A549 (cell line): ENCODE data around the gene SLC9A9. TPM values are rescaled to one million over a fixed set of nuclear protein-coding genes. Genes with fewer than 3 reads are reported as not detected.

Experiments
- ATAC-seq, 2 experiments: fragments of 200-7000 bp in 1 of 2; fragments of >200 bp in 1 of 2; cut with Nextera tagmentation in 1 of 2; cut with Tn5 transposase in 1 of 2; 3 replicates each; pipeline versions ENCODE4 v1.8.0 to v1.9.1; 2018 to 2020; ENCODE audit warnings: mild to moderate bottlenecking in 1 of 2, moderate library complexity in 1 of 2
- CTCF ChIA-PET: fragments of 300-600 bp; sonication (Branson Sonifier 250); formaldehyde crosslinking; extraction: SDS; loops from one replicate; lab custom pipeline; 2021; ENCODE audit warnings: antibody characterized with exemption, inconsistent platforms; lab: Yijun Ruan, JAX
- POLR2A ChIA-PET: fragments of 350-600 bp; formaldehyde crosslinking; extraction: SDS; loops from one replicate; lab custom pipeline; 2021; ENCODE audit warnings: antibody characterized with exemption, inconsistent platforms; lab: Yijun Ruan, JAX
- DNase-seq, 2 experiments: peaks; one replicate each; pipeline versions ENCODE4 v3.0.0 to v3.0.0-alpha.2; 2011 to 2016; ENCODE audit warnings: low read depth in 1 of 2, low spot score in 1 of 2
- FAIRE-seq: peaks from 2 replicates; lab custom pipeline; 2011; peaks lifted over from hg19 to GRCh38; lab: Jason Lieb, UNC
- H3K27ac ChIP-seq, 2 experiments: fragments of >200 bp; sonication (Bioruptor Twin); formaldehyde crosslinking; 3 replicates each; pipeline ENCODE4 v1.5.1; 2016 to 2017
- H3K4me1 ChIP-seq: fragments of >200 bp; sonication (Bioruptor Twin); formaldehyde crosslinking; 3 replicates; pipeline ENCODE4 v1.6.1; 2016
- H3K4me2 ChIP-seq: fragments of >200 bp; sonication (Bioruptor Twin); formaldehyde crosslinking; 3 replicates; pipeline ENCODE4 v1.6.1; 2016
- H3K4me3 ChIP-seq: fragments of >200 bp; sonication (Bioruptor Twin); formaldehyde crosslinking; 3 replicates; pipeline ENCODE4 v1.5.1; 2016
- H3K9me3 ChIP-seq: fragments of >200 bp; sonication (Bioruptor Twin); formaldehyde crosslinking; 3 replicates; pipeline ENCODE4 v1.6.1; 2016
- ATOH8 ChIP-seq: fragments of 250-450 bp; sonication (Bioruptor Pico); IDR thresholded peaks from 2 replicates; pipeline ENCODE4 v1.5.0; 2020; ENCODE audit warnings: low read depth, mild to moderate bottlenecking, moderate library complexity
- CBX8 ChIP-seq: fragments of 200-600 bp; sonication (generic); IDR thresholded peaks from 2 replicates; pipeline ENCODE4 v1.6.1; 2016
- CHD2 ChIP-seq: fragments of 150-350 bp; IDR thresholded peaks from 2 replicates; pipeline ENCODE4 v1.6.1; 2014; ENCODE audit warnings: low read length; ENCODE audit not compliant: partially characterized antibody
- CHD4 ChIP-seq: fragments of 200-600 bp; sonication (generic); IDR thresholded peaks from 2 replicates; pipeline ENCODE4 v1.6.1; 2016; ENCODE audit warnings: antibody characterized with exemption, mild to moderate bottlenecking, borderline replicate concordance
- EHF ChIP-seq: fragments of 250-450 bp; sonication (Bioruptor Pico); IDR thresholded peaks from 2 replicates; pipeline ENCODE4 v1.5.0; 2020; ENCODE audit warnings: mild to moderate bottlenecking
- EP300 ChIP-seq, 2 experiments: fragments of >200 bp; sonication (Bioruptor Twin); formaldehyde crosslinking; IDR thresholded peaks; 2 replicates in 1 of 2; 3 replicates in 1 of 2; pipeline ENCODE4 v1.6.1; 2016 to 2017
- FOSB ChIP-seq: fragments of 250-450 bp; sonication (Bioruptor Pico); IDR thresholded peaks from 2 replicates; pipeline ENCODE4 v1.5.0; 2020; ENCODE audit warnings: mild to moderate bottlenecking, moderate library complexity
- FOXS1 ChIP-seq: fragments of 250-450 bp; sonication (Bioruptor Pico); IDR thresholded peaks from 2 replicates; pipeline ENCODE4 v1.5.0; 2020; ENCODE audit warnings: mild to moderate bottlenecking, moderate library complexity
- GATA3 ChIP-seq: IDR thresholded peaks from 2 replicates; pipeline ENCODE4 v1.6.1; 2012; ENCODE audit warnings: borderline replicate concordance
- HDAC2 ChIP-seq: fragments of 200-600 bp; sonication (generic); IDR thresholded peaks from 2 replicates; pipeline ENCODE4 v1.6.1; 2016
- KDM1A ChIP-seq: fragments of 200-600 bp; sonication (generic); IDR thresholded peaks from 2 replicates; pipeline ENCODE4 v1.6.1; 2016; ENCODE audit warnings: low read depth, mild to moderate bottlenecking
- KDM5A ChIP-seq: fragments of 200-600 bp; sonication (generic); IDR thresholded peaks from 2 replicates; pipeline ENCODE4 v1.6.1; 2016; ENCODE audit warnings: antibody characterized with exemption, mild to moderate bottlenecking
- NPAS2 ChIP-seq: fragments of 250-450 bp; sonication (Bioruptor Pico); IDR thresholded peaks from 2 replicates; pipeline ENCODE4 v1.8.0; 2022; ENCODE audit warnings: mild to moderate bottlenecking, moderate library complexity, borderline replicate concordance
- PBX3 ChIP-seq: IDR thresholded peaks from 2 replicates; pipeline ENCODE4 v1.6.1; 2012
- POLR2A ChIP-seq: IDR thresholded peaks from 2 replicates; pipeline ENCODE4 v1.6.1; 2012; ENCODE audit warnings: mild to moderate bottlenecking, low read length
- POLR2AphosphoS2 ChIP-seq: conservative IDR thresholded peaks from 2 replicates; pipeline ENCODE4 v1.6.1; 2012; ENCODE audit warnings: low read length, improper control_type of control experiment, inconsistent platforms
- RARB ChIP-seq: fragments of 250-450 bp; sonication (Bioruptor Pico); IDR thresholded peaks from 2 replicates; pipeline ENCODE4 v1.8.0; 2021; ENCODE audit warnings: mild to moderate bottlenecking, moderate library complexity
- SREBF2 ChIP-seq: fragments of 450-650 bp; IDR thresholded peaks from 2 replicates; pipeline ENCODE4 v1.6.1; 2014; ENCODE audit warnings: mild to moderate bottlenecking, moderate library complexity
- TFCP2L1 ChIP-seq: fragments of 250-450 bp; sonication (Bioruptor Pico); IDR thresholded peaks from 2 replicates; pipeline ENCODE4 v1.5.0; 2021; ENCODE audit warnings: mild to moderate bottlenecking
- TP53 ChIP-seq: fragments of 250-450 bp; sonication (Bioruptor Pico); IDR thresholded peaks from 2 replicates; pipeline ENCODE4 v1.5.0; 2021; ENCODE audit warnings: mild to moderate bottlenecking, moderate library complexity
- ZFP36 ChIP-seq: fragments of 450-650 bp; IDR thresholded peaks from 2 replicates; pipeline ENCODE4 v1.6.1; 2014; ENCODE audit warnings: borderline replicate concordance; ENCODE audit not compliant: partially characterized antibody
- ZSCAN20 ChIP-seq: fragments of 250-450 bp; sonication (Bioruptor Pico); IDR thresholded peaks from 2 replicates; pipeline ENCODE4 v1.8.0; 2022; ENCODE audit warnings: mild to moderate bottlenecking, moderate library complexity
- WGBS: methylation state at CpG from one replicate; pipeline ENCODE4 v1.1.6; 2017; ENCODE audit errors: missing lambda C conversion rate; 5-methylcytosine and 5-hydroxymethylcytosine counted together
- polyA plus RNA-seq, 4 experiments: library from polyadenylated mRNA; depleted of rRNA in 3 of 4; stranded (reverse); fragments of >200 nt; fragmentation: RNase III in 1 of 4; extraction: RNeasy Plus Mini Kit Qiagen cat#74134 plus additional on column Dnase treatment in 1 of 4; gene quantifications; 2 replicates in 3 of 4; 3 replicates in 1 of 4; pipeline ENCODE4 v1.2.3, GENCODE V29; 2011 to 2017
- TF ChIP-seq, protein P1 (sequence below): fragments of 450-650 bp; IDR thresholded peaks from 2 replicates; pipeline ENCODE4 v1.6.1; 2014; ENCODE audit warnings: antibody characterized with exemption
- TF ChIP-seq, protein P2 (sequence below): fragments of 250-450 bp; sonication (Bioruptor Pico); IDR thresholded peaks from 2 replicates; pipeline ENCODE4 v1.5.0; 2021; ENCODE audit warnings: mild to moderate bottlenecking, moderate library complexity, borderline replicate concordance
- TF ChIP-seq, protein P3 (sequence below): IDR thresholded peaks from 2 replicates; pipeline ENCODE4 v1.6.1; 2012

Gene SLC9A9
- polyA plus RNA-seq, 2 of the 4 experiments (the other 2 are of a cell fraction), result 0.10 to 0.32 TPM

- TF ChIP-seq RARB (no peak), ATOH8 (CRISPR knock-in tag) (no peak), EHF (CRISPR knock-in tag) (no peak), CHD4 (no peak), HDAC2 (no peak), KDM1A (no peak), NPAS2 (CRISPR knock-in tag) (no peak), CBX8 (no peak), TP53 (CRISPR knock-in tag) (no peak), TFCP2L1 (CRISPR knock-in tag) (no peak)
- TF ChIP-seq, protein P1, sequence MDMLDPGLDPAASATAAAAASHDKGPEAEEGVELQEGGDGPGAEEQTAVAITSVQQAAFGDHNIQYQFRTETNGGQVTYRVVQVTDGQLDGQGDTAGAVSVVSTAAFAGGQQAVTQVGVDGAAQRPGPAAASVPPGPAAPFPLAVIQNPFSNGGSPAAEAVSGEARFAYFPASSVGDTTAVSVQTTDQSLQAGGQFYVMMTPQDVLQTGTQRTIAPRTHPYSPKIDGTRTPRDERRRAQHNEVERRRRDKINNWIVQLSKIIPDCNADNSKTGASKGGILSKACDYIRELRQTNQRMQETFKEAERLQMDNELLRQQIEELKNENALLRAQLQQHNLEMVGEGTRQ, result no peak
- Histone ChIP-seq H3K4me2 (no peak overlapping the region), H3K4me3 (no peak overlapping the region), H3K27ac (no peak overlapping the region), H3K4me1 (no peaks in the 10 kb centered on the region), H3K9me3 (no peaks in the 10 kb centered on the region)
- ChIA-PET CTCF (no interaction called here), POLR2A (no interaction called here)
- ATAC-seq (no peak), FAIRE-seq (no peak), DNase-seq (no peak)
- WGBS, result 0% methylated on average over 1 of the region's 1 CpG
These were observed 569.5 kb downstream of the SLC9A9 start for GRCh38 chr3:143278721-143279120.

- FAIRE-seq (no peak), DNase-seq (no peak), ATAC-seq (no peak)
- H3K27ac ChIP-seq, result no peak overlapping the region
- H3K4me1 ChIP-seq, result no peaks in the 10 kb centered on the region
- no peaks in the 10 kb centered on the region for H3K9me3 ChIP-seq
- H3K4me3 ChIP-seq, result no peak overlapping the region
- TF ChIP-seq FOXS1 (CRISPR knock-in tag) (no peak), SREBF2 (no peak), EHF (CRISPR knock-in tag) (no peak), PBX3 (no peak), KDM5A (no peak)
- 74% methylated on average over 2 of the region's 2 CpGs for WGBS
- ChIA-PET POLR2A (no interaction called here), CTCF (no interaction called here)
- H3K4me2 ChIP-seq, result no peak overlapping the region
These were observed 570.7 kb downstream of the SLC9A9 start for GRCh38 chr3:143277531-143277930.

- TF ChIP-seq GATA3 (no peak), EP300 (IDR thresholded peaks at IDR 0.05) (no peak), EHF (CRISPR knock-in tag) (no peak), POLR2A (no peak), ZSCAN20 (CRISPR knock-in tag) (no peak), ZFP36 (no peak), FOSB (CRISPR knock-in tag) (no peak), CHD2 (no peak), SREBF2 (no peak), ATOH8 (CRISPR knock-in tag) (no peak), PBX3 (no peak), POLR2AphosphoS2 (no peak), FOXS1 (CRISPR knock-in tag) (no peak), CBX8 (no peak)
- TF ChIP-seq, protein P2, sequence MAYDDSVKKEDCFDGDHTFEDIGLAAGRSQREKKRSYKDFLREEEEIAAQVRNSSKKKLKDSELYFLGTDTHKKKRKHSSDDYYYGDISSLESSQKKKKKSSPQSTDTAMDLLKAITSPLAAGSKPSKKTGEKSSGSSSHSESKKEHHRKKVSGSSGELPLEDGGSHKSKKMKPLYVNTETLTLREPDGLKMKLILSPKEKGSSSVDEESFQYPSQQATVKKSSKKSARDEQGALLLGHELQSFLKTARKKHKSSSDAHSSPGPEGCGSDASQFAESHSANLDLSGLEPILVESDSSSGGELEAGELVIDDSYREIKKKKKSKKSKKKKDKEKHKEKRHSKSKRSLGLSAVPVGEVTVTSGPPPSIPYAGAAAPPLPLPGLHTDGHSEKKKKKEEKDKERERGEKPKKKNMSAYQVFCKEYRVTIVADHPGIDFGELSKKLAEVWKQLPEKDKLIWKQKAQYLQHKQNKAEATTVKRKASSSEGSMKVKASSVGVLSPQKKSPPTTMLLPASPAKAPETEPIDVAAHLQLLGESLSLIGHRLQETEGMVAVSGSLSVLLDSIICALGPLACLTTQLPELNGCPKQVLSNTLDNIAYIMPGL (CRISPR knock-in tag), result no peak
- TF ChIP-seq, protein P1, result no peak
- TF ChIP-seq, protein P3, sequence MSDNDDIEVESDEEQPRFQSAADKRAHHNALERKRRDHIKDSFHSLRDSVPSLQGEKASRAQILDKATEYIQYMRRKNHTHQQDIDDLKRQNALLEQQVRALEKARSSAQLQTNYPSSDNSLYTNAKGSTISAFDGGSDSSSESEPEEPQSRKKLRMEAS, result no peak
- POLR2A ChIA-PET, result no interaction called here
- Histone ChIP-seq H3K27ac (no peak overlapping the region), H3K4me1 (no peaks in the 10 kb centered on the region), H3K4me3 (no peak overlapping the region), H3K9me3 (no peaks in the 10 kb centered on the region), H3K4me2 (no peak overlapping the region)
- DNase-seq, result no peak
- CTCF ChIA-PET, result interaction anchor here (1.0 kb wide), 1 partner anchor 9 kb away, joined by 3 read pairs; no protein-coding TSS in a partner anchor
- no peak for FAIRE-seq
- no peak for ATAC-seq
These were observed 571.7 kb downstream of the SLC9A9 start for GRCh38 chr3:143276592-143276991.
